Measurements from ENCODE around the gene ANGPTL7. TPM values are rescaled to one million over a fixed set of nuclear protein-coding genes. Genes with fewer than 3 reads are reported as not detected.

Gene ANGPTL7
- total and polyA plus RNA-seq, 10 of the 15 experiments (the other 5 are each of a cell fraction or from before 2014, with no cell fraction given): 0.09 TPM; not detected in 9

Small RNA genes lying within 50 kb of the gene (small RNA-seq; reads per million reads assigned to genes)
- gene RNU6-291P (not detected), gene RNU6-537P (not detected), gene RPL39P6 (not detected)

Other genes starting within 250 kb of the ANGPTL7 start
- gene TARDBP, start 176.7 kb upstream of the ANGPTL7 start, total RNA-seq (2014; rRNA removed): 55.6 and 64.1 TPM in 2 replicates
- gene TARDBP, start 176.7 kb upstream of the ANGPTL7 start, total RNA-seq (2014; rRNA removed; fragmentation: Illumina TruSeq; extraction: Trizol): 124 and 135 TPM in 2 replicates
- gene TARDBP, start 176.7 kb upstream of the ANGPTL7 start, total RNA-seq (2021): 155 and 174 TPM in 2 replicates
- 209 and 284 TPM in 2 replicates for gene TARDBP, start 176.7 kb upstream of the ANGPTL7 start, polyA plus RNA-seq (2011; rRNA removed)
- 318 and 350 TPM in 2 replicates for gene TARDBP, start 176.7 kb upstream of the ANGPTL7 start, polyA plus RNA-seq (2014; fragmentation: Illumina TruSeq; extraction: Trizol)
- 100 to 1,000 TPM in 1 of 2 experiments, 10 to 100 TPM in 1; 76.1 to 171 TPM for gene TARDBP, start 176.7 kb upstream of the ANGPTL7 start, polyA plus RNA-seq (2014; fragmentation: Nextera tagmentation; extraction: Ambion mirVana)
- gene TARDBP, start 176.7 kb upstream of the ANGPTL7 start, polyA plus RNA-seq (2014; rRNA removed): 212 and 257 TPM in 2 replicates
- 100 to 1,000 TPM; 251 to 253 TPM for gene TARDBP, start 176.7 kb upstream of the ANGPTL7 start, polyA plus RNA-seq (2016; fragmentation: Nextera tagmentation; extraction: Ambion mirVana)
- 0.05 TPM in 1 of 2 replicates, not detected in the other for gene MASP2, start 142.1 kb upstream of the ANGPTL7 start, total RNA-seq (2014; rRNA removed)
- 0.04 TPM in 1 of 2 replicates, not detected in the other for gene MASP2, start 142.1 kb upstream of the ANGPTL7 start, total RNA-seq (2014; rRNA removed; fragmentation: Illumina TruSeq; extraction: Trizol)
- gene MASP2, start 142.1 kb upstream of the ANGPTL7 start, total RNA-seq (2021): not detected in 2 replicates
- gene MASP2, start 142.1 kb upstream of the ANGPTL7 start, polyA plus RNA-seq (2011; rRNA removed): not detected in 2 replicates
- not detected in 2 replicates for gene MASP2, start 142.1 kb upstream of the ANGPTL7 start, polyA plus RNA-seq (2014; fragmentation: Illumina TruSeq; extraction: Trizol)
- gene MASP2, start 142.1 kb upstream of the ANGPTL7 start, polyA plus RNA-seq (2014; fragmentation: Nextera tagmentation; extraction: Ambion mirVana): under 1 TPM in 1 of 2 experiments, not detected in 1; 0.06 TPM
- gene MASP2, start 142.1 kb upstream of the ANGPTL7 start, polyA plus RNA-seq (2014; rRNA removed): not detected in 2 replicates
- under 1 TPM in 1 of 2 experiments, not detected in 1; 0.21 TPM for gene MASP2, start 142.1 kb upstream of the ANGPTL7 start, polyA plus RNA-seq (2016; fragmentation: Nextera tagmentation; extraction: Ambion mirVana)
- gene SRM, start 129.3 kb upstream of the ANGPTL7 start, total RNA-seq (2014; rRNA removed): 49.9 and 81.2 TPM in 2 replicates
- gene SRM, start 129.3 kb upstream of the ANGPTL7 start, total RNA-seq (2014; rRNA removed; fragmentation: Illumina TruSeq; extraction: Trizol): 40.6 and 43.0 TPM in 2 replicates
- gene SRM, start 129.3 kb upstream of the ANGPTL7 start, total RNA-seq (2021): 249 and 255 TPM in 2 replicates
- 11.0 and 22.2 TPM in 2 replicates for gene SRM, start 129.3 kb upstream of the ANGPTL7 start, polyA plus RNA-seq (2011; rRNA removed)
- 59.5 and 133 TPM in 2 replicates for gene SRM, start 129.3 kb upstream of the ANGPTL7 start, polyA plus RNA-seq (2014; fragmentation: Illumina TruSeq; extraction: Trizol)
- gene SRM, start 129.3 kb upstream of the ANGPTL7 start, polyA plus RNA-seq (2014; fragmentation: Nextera tagmentation; extraction: Ambion mirVana): 10 to 100 TPM; 16.7 to 46.6 TPM
- gene SRM, start 129.3 kb upstream of the ANGPTL7 start, polyA plus RNA-seq (2014; rRNA removed): 142 and 185 TPM in 2 replicates
- 100 to 1,000 TPM in 1 of 2 experiments, 10 to 100 TPM in 1; 81.1 to 155 TPM for gene SRM, start 129.3 kb upstream of the ANGPTL7 start, polyA plus RNA-seq (2016; fragmentation: Nextera tagmentation; extraction: Ambion mirVana)
- gene EXOSC10, start 89.5 kb upstream of the ANGPTL7 start, total RNA-seq (2014; rRNA removed): 70.3 and 81.2 TPM in 2 replicates
- 54.3 and 58.3 TPM in 2 replicates for gene EXOSC10, start 89.5 kb upstream of the ANGPTL7 start, total RNA-seq (2014; rRNA removed; fragmentation: Illumina TruSeq; extraction: Trizol)
- gene EXOSC10, start 89.5 kb upstream of the ANGPTL7 start, total RNA-seq (2021): 60.0 and 62.5 TPM in 2 replicates
- 52.8 and 60.4 TPM in 2 replicates for gene EXOSC10, start 89.5 kb upstream of the ANGPTL7 start, polyA plus RNA-seq (2011; rRNA removed)
- gene EXOSC10, start 89.5 kb upstream of the ANGPTL7 start, polyA plus RNA-seq (2014; fragmentation: Illumina TruSeq; extraction: Trizol): 75.6 and 78.9 TPM in 2 replicates
- 10 to 100 TPM; 16.2 to 16.7 TPM for gene EXOSC10, start 89.5 kb upstream of the ANGPTL7 start, polyA plus RNA-seq (2014; fragmentation: Nextera tagmentation; extraction: Ambion mirVana)
- 70.7 and 76.0 TPM in 2 replicates for gene EXOSC10, start 89.5 kb upstream of the ANGPTL7 start, polyA plus RNA-seq (2014; rRNA removed)
- 10 to 100 TPM; 78.6 to 86.5 TPM for gene EXOSC10, start 89.5 kb upstream of the ANGPTL7 start, polyA plus RNA-seq (2016; fragmentation: Nextera tagmentation; extraction: Ambion mirVana)
- 35.4 and 35.9 TPM in 2 replicates for gene MTOR, start 73.2 kb downstream of the ANGPTL7 start, total RNA-seq (2014; rRNA removed)
- 29.2 and 30.4 TPM in 2 replicates for gene MTOR, start 73.2 kb downstream of the ANGPTL7 start, total RNA-seq (2014; rRNA removed; fragmentation: Illumina TruSeq; extraction: Trizol)
- gene MTOR, start 73.2 kb downstream of the ANGPTL7 start, total RNA-seq (2021): 38.4 and 41.8 TPM in 2 replicates
- gene MTOR, start 73.2 kb downstream of the ANGPTL7 start, polyA plus RNA-seq (2011; rRNA removed): 18.5 and 30.9 TPM in 2 replicates
- gene MTOR, start 73.2 kb downstream of the ANGPTL7 start, polyA plus RNA-seq (2014; fragmentation: Illumina TruSeq; extraction: Trizol): 32.2 and 32.6 TPM in 2 replicates
- 1 to 10 TPM; 6.6 to 7.5 TPM for gene MTOR, start 73.2 kb downstream of the ANGPTL7 start, polyA plus RNA-seq (2014; fragmentation: Nextera tagmentation; extraction: Ambion mirVana)
- 28.9 and 29.2 TPM in 2 replicates for gene MTOR, start 73.2 kb downstream of the ANGPTL7 start, polyA plus RNA-seq (2014; rRNA removed)
- 10 to 100 TPM; 24.3 to 26.5 TPM for gene MTOR, start 73.2 kb downstream of the ANGPTL7 start, polyA plus RNA-seq (2016; fragmentation: Nextera tagmentation; extraction: Ambion mirVana)
- 10.2 and 10.4 TPM in 2 replicates for gene UBIAD1, start 83.8 kb downstream of the ANGPTL7 start, total RNA-seq (2014; rRNA removed)
- gene UBIAD1, start 83.8 kb downstream of the ANGPTL7 start, total RNA-seq (2014; rRNA removed; fragmentation: Illumina TruSeq; extraction: Trizol): 13.8 and 14.4 TPM in 2 replicates
- 20.6 and 23.9 TPM in 2 replicates for gene UBIAD1, start 83.8 kb downstream of the ANGPTL7 start, total RNA-seq (2021)
- gene UBIAD1, start 83.8 kb downstream of the ANGPTL7 start, polyA plus RNA-seq (2011; rRNA removed): 9.5 and 14.1 TPM in 2 replicates
- 14.1 and 19.4 TPM in 2 replicates for gene UBIAD1, start 83.8 kb downstream of the ANGPTL7 start, polyA plus RNA-seq (2014; fragmentation: Illumina TruSeq; extraction: Trizol)
- gene UBIAD1, start 83.8 kb downstream of the ANGPTL7 start, polyA plus RNA-seq (2014; fragmentation: Nextera tagmentation; extraction: Ambion mirVana): 1 to 10 TPM; 4.5 to 5.7 TPM
- gene UBIAD1, start 83.8 kb downstream of the ANGPTL7 start, polyA plus RNA-seq (2014; rRNA removed): 17.7 and 17.8 TPM in 2 replicates
- gene UBIAD1, start 83.8 kb downstream of the ANGPTL7 start, polyA plus RNA-seq (2016; fragmentation: Nextera tagmentation; extraction: Ambion mirVana): 10 to 100 TPM; 22.7 to 23.8 TPM

All from GM12878 (cell line).